ENCODE results near the gene RTL1. TPM values are rescaled to one million over a fixed set of nuclear protein-coding genes. Genes with fewer than 3 reads are reported as not detected.

The RTL1 gene
- total RNA-seq, 1 experiment from 2014 or later: not detected

- H2BK20ac ChIP-seq (ENCODE audit: low read depth, low read length, poor library complexity, severe bottlenecking): no peak overlapping the region
- no peak overlapping the region for H3K4ac ChIP-seq (ENCODE audit: low read depth, low read length)
- H2BK5ac ChIP-seq (ENCODE audit: insufficient read length, low read length): no peak overlapping the region
- H3K27ac ChIP-seq (ENCODE audit: insufficient read length, low read depth, low read length): no peak overlapping the region
- TF ChIP-seq CTCF (conservative IDR thresholded peaks at IDR 0.05): no peak
- no peaks in the 10 kb centered on the region for H3K9me3 ChIP-seq (ENCODE audit: control insufficient read depth, low read depth, low read length)
- H3K23me2 ChIP-seq (ENCODE audit: insufficient read length, low read depth, low read length, poor library complexity, severe bottlenecking): no peaks in the 10 kb centered on the region
- no peak overlapping the region for H2BK120ac ChIP-seq (ENCODE audit: low read depth, low read length, poor library complexity, severe bottlenecking)
- H3K36me3 Mint-ChIP-seq (ENCODE audit: insufficient read depth in 1 of 3, low read depth in 3 of 3): no peaks in the 10 kb centered on the region
- no peak overlapping the region for H4K91ac ChIP-seq (ENCODE audit: insufficient read length, low read depth, low read length)
- no peak overlapping the region for H3K4me2 ChIP-seq (ENCODE audit: insufficient read depth, insufficient read length, low read length)
- no peak overlapping the region for H3K9ac ChIP-seq (ENCODE audit: extremely low read depth, insufficient read length, low read length)
- H3K23ac ChIP-seq (ENCODE audit: insufficient read length, low read depth, low read length): no peak overlapping the region
- H3K4me3 Mint-ChIP-seq: no peak overlapping the region
- H3T11ph ChIP-seq (ENCODE audit: low read length): no peak overlapping the region
- H3K4me1 Mint-ChIP-seq: no peaks in the 10 kb centered on the region
- H2AK5ac ChIP-seq (ENCODE audit: insufficient read length, low read length): no peak overlapping the region
- H4K20me1 ChIP-seq (ENCODE audit: control insufficient read depth, insufficient read depth, insufficient read length): no peaks in the 10 kb centered on the region
- H3K4me1 ChIP-seq (ENCODE audit: insufficient read depth, low read length): no peaks in the 10 kb centered on the region
- WGBS (ENCODE audit: extremely low coverage, insufficient read length, low lambda C conversion rate): no CpG with 5 or more reads among the region's 8 CpGs
- H3K56ac ChIP-seq (ENCODE audit: insufficient read length, low read depth, low read length): no peak overlapping the region
- H3K79me2 ChIP-seq (ENCODE audit: insufficient read depth, low read length): no peaks in the 10 kb centered on the region
- H4K5ac ChIP-seq (ENCODE audit: insufficient read length, low read depth, low read length): no peak overlapping the region
- no peak overlapping the region for H3K14ac ChIP-seq (ENCODE audit: insufficient read depth, low read length)
- H3K79me1 ChIP-seq (ENCODE audit: insufficient read depth, low read depth, low read length, poor library complexity, severe bottlenecking): no peaks in the 10 kb centered on the region
- no peak overlapping the region for H2AFZ ChIP-seq (ENCODE audit: low read length)
- no peaks in the 10 kb centered on the region for H3K27me3 ChIP-seq (ENCODE audit: insufficient read depth, low read length)
- no peaks in the 10 kb centered on the region for H3K9me3 Mint-ChIP-seq
- no peak for DNase-seq
- H2BK15ac ChIP-seq (ENCODE audit: low read depth, low read length): no peak overlapping the region
- H2BK12ac ChIP-seq (ENCODE audit: insufficient read length, low read depth, low read length): no peak overlapping the region
- H3K27ac Mint-ChIP-seq: no peak overlapping the region
- H3K27me3 Mint-ChIP-seq (ENCODE audit: low read depth): peaks cover 3% of the 10 kb centered on the region
- no peak overlapping the region for H3K18ac ChIP-seq (ENCODE audit: insufficient read length, low read depth, low read length)
- H4K8ac ChIP-seq (replicated peaks; ENCODE audit: insufficient read length, low read depth, low read length): no peak overlapping the region
Measured at GRCh38 chr14:100849115-100849781, 54.3 kb downstream of the RTL1 start.

Measured in H9 (cell line).